GM08714 (cell line): ENCODE data around the gene RNF111.

Experiments used
- H3K4me3 ChIP-seq: fragments of 200-500 bp; sonication (Bioruptor generic); 2 replicates; pipeline ENCODE4 v1.5.1; 2014; ENCODE audit warnings: mild to moderate bottlenecking, low read length, inconsistent platforms
- ZNF274 ChIP-seq: IDR thresholded peaks from 2 replicates; pipeline ENCODE4 v1.6.1; 2012; ENCODE audit warnings: mild to moderate bottlenecking, low read depth, low read length

The RNF111 gene

GRCh38 chr15:59017449-59017848, 30.0 kb downstream of the RNF111 start:
- TF ChIP-seq ZNF274 = no peak
- no peak overlapping the region for H3K4me3 ChIP-seq

- H3K4me3 ChIP-seq = no peak overlapping the region
- no peak for TF ChIP-seq ZNF274
These were observed 31.4 kb downstream of the RNF111 start for GRCh38 chr15:59018833-59019232.

DNA sequence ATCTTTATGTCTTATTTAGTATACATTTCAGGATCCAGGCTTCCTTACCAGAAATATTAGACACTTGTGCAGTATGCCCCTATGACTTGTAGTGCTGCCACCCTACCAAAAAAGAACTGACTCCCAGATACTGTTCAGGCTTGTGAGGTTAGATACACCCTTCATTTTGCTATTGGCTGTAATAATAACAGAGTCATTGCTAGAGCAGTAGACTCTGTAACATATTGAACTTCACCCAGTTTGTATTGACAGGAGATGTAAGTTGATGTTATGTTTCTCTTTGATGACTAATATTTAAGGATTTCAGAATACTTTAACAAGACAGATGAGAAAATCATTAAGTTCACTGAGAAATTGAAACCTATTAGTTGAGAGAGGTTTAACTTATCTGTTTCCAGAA, 32.9 kb downstream of the RNF111 start:
- no peak overlapping the region for H3K4me3 ChIP-seq
- no peak for TF ChIP-seq ZNF274

DNA sequence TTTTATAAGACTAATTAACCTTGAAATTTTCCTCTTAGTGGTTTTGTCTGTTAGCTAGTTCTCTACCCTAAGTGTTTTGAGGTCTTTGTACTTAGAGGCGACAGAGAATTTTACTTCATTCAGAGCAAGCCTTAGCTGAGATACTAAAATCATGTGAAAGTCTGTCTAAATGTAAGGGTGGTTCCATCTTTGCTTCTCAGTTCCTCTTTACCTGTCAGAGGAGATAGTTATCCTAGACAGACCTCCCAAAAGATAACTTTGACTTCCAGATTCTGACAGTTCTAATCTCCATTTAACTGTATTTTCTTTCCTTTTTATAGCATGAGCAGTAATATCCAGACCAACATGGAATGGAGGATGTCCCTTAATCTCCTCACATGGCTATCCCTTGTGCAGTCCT, 34.7 kb downstream of the RNF111 start:
- TF ChIP-seq ZNF274 = no peak
- no peak overlapping the region for H3K4me3 ChIP-seq

GRCh38 chr15:59026207-59026606, 38.7 kb downstream of the RNF111 start:
- no peak for TF ChIP-seq ZNF274
- no peak overlapping the region for H3K4me3 ChIP-seq

GRCh38 chr15:59028387-59028955, 41.0 kb downstream of the RNF111 start:
- no peak for TF ChIP-seq ZNF274
- no peak overlapping the region for H3K4me3 ChIP-seq

- TF ChIP-seq ZNF274 = no peak
- no peak overlapping the region for H3K4me3 ChIP-seq
These were observed 42.1 kb downstream of the RNF111 start for GRCh38 chr15:59029554-59029953.

- no peak overlapping the region for H3K4me3 ChIP-seq
- no peak for TF ChIP-seq ZNF274
These were observed 47.7 kb downstream of the RNF111 start for GRCh38 chr15:59035201-59035600.

DNA sequence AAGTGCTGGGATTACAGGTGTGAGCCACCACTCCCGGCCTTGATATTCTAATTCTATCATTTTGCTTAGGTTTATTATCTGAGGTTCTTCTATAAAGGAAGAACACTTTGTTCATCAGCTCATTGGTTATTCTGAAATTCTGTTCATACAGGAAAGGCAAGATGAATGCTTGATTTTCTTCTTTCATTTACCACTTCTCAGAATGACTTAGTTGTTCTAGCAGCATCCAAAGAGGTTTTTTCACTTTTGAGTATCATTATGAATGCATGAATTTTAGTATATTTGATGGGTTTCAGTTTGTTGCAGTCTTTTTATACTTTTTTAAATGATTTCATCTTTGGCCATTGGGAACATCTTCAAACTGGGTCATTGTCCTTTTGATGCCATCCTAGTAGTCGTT, 51.8 kb downstream of the RNF111 start:
- no peak for TF ChIP-seq ZNF274
- no peak overlapping the region for H3K4me3 ChIP-seq

GRCh38 chr15:59042041-59042440, 54.6 kb downstream of the RNF111 start:
- H3K4me3 ChIP-seq = no peak overlapping the region
- TF ChIP-seq ZNF274 = no peak

GRCh38 chr15:59048897-59049296, 61.4 kb downstream of the RNF111 start:
- no peak overlapping the region for H3K4me3 ChIP-seq
- no peak for TF ChIP-seq ZNF274

GRCh38 chr15:59051873-59052861, 64.7 kb downstream of the RNF111 start:
- no peak for TF ChIP-seq ZNF274
- no peak overlapping the region for H3K4me3 ChIP-seq

- no peak overlapping the region for H3K4me3 ChIP-seq
- no peak for TF ChIP-seq ZNF274
These were observed 65.5 kb downstream of the RNF111 start for GRCh38 chr15:59052915-59053407.

GRCh38 chr15:59053482-59053881, 66.0 kb downstream of the RNF111 start:
- H3K4me3 ChIP-seq = no peak overlapping the region
- TF ChIP-seq ZNF274 = no peak

- no peak overlapping the region for H3K4me3 ChIP-seq
These were observed 71.7 kb downstream of the RNF111 start for GRCh38 chr15:59059076-59059597.

More at GRCh38 chr15:59059076-59059597, 71.7 kb downstream of the RNF111 start:
- no peak for TF ChIP-seq ZNF274
